SH-SY5Y (cell line): ENCODE measurements around the gene RARG.

Experiments used
- GATA2 ChIP-seq: IDR thresholded peaks from 2 replicates; pipeline ENCODE4 v1.6.1; 2011; ENCODE audit warnings: mild to moderate bottlenecking, low read depth, low read length
- GATA3 ChIP-seq: IDR thresholded peaks from 2 replicates; pipeline ENCODE4 v1.6.1; 2011; ENCODE audit warnings: low read depth, mild to moderate bottlenecking, low read length, moderate library complexity

Gene RARG

GRCh38 chr12:53255996-53256395, 24.0 kb upstream of the RARG start:
- no peak for TF ChIP-seq GATA2
- no peak for TF ChIP-seq GATA3

- TF ChIP-seq GATA3 (no peak), GATA2 (no peak)
These were observed 23.0 kb upstream of the RARG start for GRCh38 chr12:53254816-53255545.

- no peak for TF ChIP-seq GATA3
- TF ChIP-seq GATA2 = no peak
These were observed 21.3 kb upstream of the RARG start for GRCh38 chr12:53253298-53253697.

GRCh38 chr12:53252349-53252916, 20.4 kb upstream of the RARG start:
- TF ChIP-seq GATA3 = no peak
- no peak for TF ChIP-seq GATA2

- TF ChIP-seq GATA3 = no peak
- TF ChIP-seq GATA2 = no peak
These were observed 19.7 kb upstream of the RARG start for GRCh38 chr12:53251477-53252348.

- TF ChIP-seq GATA2 (no peak), GATA3 (no peak)
These were observed 13.3 kb upstream of the RARG start for GRCh38 chr12:53245286-53245685.

GRCh38 chr12:53244337-53244736, 12.3 kb upstream of the RARG start:
- TF ChIP-seq GATA3 = no peak
- no peak for TF ChIP-seq GATA2

GRCh38 chr12:53241623-53242412, 9.8 kb upstream of the RARG start:
- TF ChIP-seq GATA3 (no peak), GATA2 (no peak)

GRCh38 chr12:53239643-53240258, 7.7 kb upstream of the RARG start:
- TF ChIP-seq GATA2 (no peak), GATA3 (no peak)

- no peak for TF ChIP-seq GATA3
- TF ChIP-seq GATA2 = no peak
These were observed 4.6 kb upstream of the RARG start for GRCh38 chr12:53236443-53237111.

GRCh38 chr12:53235742-53236442, 3.9 kb upstream of the RARG start:
- TF ChIP-seq GATA2 (no peak), GATA3 (no peak)

- TF ChIP-seq GATA3 = no peak
- no peak for TF ChIP-seq GATA2
These were observed 3.2 kb upstream of the RARG start for GRCh38 chr12:53235164-53235563.

GRCh38 chr12:53234271-53234914, 2.4 kb upstream of the RARG start:
- no peak for TF ChIP-seq GATA2
